ENCODE data around the gene RNU7-1.
"Not testable (repeated sequence)": the region's sequence is repeated elsewhere in the genome, so short reads cannot be mapped to it uniquely, and the experiment has no call there.

The RNU7-1 gene

DNA sequence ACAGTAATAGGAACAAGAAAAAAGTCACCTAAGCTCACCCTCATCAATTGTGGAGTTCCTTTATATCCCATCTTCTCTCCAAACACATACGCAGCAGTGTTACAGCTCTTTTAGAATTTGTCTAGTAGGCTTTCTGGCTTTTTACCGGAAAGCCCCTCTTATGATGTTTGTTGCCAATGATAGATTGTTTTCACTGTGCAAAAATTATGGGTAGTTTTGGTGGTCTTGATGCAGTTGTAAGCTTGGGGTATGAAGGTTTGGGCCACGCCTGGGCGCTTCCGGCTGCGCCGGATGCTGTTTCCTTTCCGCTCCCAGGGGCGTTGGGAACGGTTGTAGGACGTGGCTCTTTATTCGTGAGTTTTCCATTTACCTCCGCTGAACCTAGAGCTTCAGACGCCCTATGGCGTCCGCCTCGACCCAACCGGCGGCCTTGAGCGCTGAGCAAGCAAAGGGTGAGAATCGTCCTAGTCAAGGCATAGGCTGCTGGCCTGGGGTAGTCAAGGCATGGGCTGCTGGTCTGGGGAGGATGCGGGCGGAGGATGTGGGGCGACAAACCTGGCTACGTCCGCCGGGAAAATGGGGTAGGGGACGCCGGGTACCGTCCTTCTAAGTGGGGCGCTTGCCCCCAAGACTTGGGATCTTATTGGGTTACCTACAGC is at the start of gene RNU7-1, which contains the start of gene C12orf57:
RNU7-1 (plus strand) TSS at position 95 of the 659 bp plus-strand sequence.
C12orf57 (plus strand) TSS at position 301 of the 659 bp plus-strand sequence; CDS start at position 401, 100 bp downstream.
- no peak for FAIRE-seq

DNA sequence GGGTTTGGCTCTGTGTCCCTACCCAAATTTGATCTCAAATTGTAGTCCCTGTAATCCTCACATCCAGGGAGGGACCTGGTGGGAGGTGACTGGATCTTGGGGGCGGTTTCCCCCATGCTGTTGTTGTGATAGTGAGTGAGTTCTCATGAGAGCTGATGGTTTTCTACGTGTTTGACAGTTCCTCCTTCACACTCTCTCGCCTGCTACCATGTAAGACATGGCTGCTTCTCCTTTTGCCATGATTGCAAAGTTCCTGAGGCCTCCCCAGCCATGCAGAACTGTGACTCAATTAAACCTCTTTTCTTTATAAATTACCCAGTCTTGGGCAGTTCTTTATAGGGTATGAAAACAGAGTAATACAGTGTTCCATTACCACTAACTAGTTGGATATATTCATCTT is 49.3 kb upstream of the RNU7-1 start:
- no peak for FAIRE-seq

DNA sequence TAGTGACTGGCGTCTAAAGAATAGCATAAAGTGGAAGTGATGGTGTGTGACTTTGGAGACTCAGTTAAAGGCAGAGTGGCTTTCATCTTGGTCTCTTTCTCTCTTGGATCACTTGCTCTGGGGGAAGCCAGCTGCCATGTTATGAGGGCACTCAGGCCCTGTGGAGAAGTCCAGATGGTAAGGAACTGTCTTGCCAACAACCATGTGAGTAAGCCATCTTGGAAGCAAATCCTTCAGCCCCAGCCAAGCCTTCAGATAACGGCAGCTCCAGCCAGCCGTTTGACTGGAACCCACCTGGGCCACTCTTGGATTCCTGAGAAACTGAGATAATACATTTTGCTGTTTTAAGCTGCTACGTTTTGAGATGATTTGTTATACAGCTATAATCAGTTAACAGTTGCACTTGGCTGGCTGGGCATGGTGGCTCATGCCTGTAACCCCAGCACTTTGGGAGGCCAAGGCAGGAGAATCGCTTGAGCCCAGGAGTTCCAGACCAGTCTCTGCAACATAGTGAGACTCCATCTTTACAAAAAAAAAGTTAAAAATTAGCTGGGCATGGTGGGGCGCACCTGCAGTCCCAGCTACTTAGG is 46.7 kb upstream of the RNU7-1 start:
- no peak for FAIRE-seq

DNA sequence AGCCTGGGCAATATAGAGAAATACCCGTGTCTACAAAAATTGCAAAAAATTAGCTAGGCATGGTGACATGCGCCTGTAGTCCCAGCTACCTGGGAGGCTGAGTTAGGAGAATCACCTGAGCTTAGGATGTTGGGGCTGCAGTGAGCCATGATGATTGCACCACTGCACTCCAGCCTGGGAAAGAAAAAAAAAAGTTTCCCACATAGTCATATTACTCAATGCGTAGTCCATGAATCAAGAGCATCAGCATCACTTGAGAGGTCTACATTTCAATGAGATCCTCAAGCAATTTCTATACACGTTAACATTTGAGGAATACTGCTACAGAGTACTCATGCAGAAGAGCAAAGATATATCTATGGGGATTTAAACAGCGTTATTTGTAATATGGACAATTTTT is 44.2 kb upstream of the RNU7-1 start:
- no peak for FAIRE-seq

DNA sequence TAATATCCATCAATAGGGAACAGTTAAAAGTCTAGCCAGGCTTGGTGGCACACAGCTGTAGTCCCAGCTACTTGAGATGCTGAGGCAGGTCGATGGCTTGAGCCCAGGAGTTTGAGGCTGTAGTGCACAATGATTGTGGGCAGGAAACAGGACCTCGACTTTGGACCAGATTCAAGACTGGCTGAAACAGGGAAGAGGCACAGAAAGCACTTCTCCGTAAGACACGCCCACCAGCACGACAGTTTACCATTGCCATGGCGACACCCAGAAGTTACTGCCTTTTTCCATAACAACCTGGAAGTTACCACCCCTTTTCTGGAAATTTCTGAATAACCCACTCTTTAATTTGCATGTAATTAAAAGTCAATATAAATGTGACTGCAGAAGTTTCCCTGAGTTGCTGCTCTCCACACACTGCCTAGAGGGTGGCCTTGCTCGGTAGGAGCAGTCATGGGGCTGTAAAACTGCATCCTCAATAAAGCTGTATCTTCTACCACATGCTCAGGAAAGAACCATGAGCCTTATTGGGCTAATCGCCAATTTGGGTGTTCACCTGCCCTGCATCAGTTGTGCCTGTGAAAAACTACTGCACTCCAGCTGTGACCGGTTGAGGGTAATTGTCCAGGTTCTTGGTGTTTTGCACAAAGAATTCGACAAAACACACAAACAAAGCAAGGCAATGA is 43.6 kb upstream of the RNU7-1 start:
- FAIRE-seq: no peak

DNA sequence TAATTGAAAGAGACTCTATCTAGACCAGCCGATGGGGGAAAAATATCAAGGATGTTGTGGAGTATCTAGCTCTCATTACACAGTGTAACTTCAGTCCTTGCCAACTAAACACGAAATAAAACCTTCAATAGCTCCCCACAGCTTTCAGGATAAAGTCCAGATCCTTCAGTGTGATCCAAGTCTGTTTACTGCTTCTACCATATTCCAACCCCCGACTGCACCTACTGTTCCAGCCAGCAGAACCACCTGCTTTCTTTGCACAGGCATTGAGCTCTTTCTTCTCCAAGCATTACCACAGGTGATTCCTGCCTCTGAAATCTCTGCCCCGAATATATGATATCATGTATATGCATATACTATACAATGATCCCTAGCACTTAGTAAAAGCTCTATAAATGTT is 41.2 kb upstream of the RNU7-1 start:
- no peak for FAIRE-seq

DNA sequence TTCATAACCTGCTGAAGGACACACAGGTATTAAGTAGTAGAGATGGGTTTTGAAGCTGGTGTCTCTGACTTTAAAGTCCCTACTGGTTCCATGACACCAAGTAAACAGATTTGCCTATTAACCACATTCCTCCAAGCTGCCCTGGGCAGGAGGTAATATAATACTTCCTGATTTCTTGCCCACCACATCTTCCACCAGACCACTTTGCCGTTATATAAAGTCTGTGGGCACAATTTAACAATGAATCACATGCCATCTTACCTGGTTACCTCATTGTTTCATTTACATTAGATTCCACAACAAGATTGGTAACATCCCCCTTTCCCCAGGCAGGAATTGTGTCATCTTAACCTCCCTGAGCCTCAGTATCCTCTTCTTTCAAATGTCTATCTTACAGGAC is 39.9 kb upstream of the RNU7-1 start:
- no peak for FAIRE-seq

DNA sequence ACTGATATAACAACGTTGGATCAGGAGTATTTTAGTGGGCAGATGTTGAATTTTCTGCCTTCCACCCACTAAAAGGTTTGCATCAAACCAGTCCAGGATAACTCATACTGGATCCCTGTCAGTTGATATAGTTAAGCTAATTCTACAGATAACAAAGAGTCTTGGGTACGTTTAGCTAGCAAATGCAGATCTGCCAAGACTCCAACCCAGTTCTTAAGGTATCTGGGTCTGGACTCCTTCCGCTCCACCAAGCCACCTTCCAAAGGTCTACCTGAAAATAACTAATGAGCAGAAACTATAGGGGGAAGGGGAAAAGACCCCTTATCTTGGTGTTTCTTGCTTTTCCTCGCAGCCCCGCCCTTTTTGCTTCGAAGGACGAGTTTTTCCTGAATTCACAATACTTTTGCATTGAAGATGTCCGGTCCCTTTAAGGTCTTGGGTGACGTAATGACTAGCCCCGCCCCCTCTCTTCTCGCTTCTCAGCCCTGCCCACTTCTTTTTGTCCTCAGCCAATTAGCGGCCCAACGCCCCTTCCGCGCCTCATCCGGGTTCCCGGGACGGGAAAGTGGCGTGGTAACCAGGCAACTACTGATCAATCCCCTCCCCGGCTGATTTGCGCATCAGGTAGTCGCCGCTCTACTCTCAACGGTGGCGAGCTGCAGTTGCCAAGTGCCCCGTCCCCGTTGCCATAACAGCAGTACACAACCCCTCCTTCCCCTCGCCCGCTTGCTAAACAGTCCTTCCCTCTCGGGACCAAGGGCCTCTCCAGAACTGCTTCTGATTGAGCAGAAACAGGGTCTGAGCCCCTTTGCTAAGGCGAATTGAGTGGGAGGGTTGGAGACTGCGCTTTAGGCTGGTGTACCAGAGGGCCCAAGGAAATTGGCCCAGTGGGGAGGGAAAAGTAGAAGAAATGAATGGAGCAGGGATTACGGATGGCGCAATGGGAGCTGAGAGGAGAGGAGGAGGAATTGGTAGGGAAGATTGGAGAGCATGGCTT is 39.0 kb upstream of the RNU7-1 start, which contains the start of gene LRRC23:
LRRC23 (plus strand) TSS at position 543 of the 997 bp plus-strand sequence. CDS start 812 bp downstream, outside the sequence.
- peak; percentile 97 for FAIRE-seq

DNA sequence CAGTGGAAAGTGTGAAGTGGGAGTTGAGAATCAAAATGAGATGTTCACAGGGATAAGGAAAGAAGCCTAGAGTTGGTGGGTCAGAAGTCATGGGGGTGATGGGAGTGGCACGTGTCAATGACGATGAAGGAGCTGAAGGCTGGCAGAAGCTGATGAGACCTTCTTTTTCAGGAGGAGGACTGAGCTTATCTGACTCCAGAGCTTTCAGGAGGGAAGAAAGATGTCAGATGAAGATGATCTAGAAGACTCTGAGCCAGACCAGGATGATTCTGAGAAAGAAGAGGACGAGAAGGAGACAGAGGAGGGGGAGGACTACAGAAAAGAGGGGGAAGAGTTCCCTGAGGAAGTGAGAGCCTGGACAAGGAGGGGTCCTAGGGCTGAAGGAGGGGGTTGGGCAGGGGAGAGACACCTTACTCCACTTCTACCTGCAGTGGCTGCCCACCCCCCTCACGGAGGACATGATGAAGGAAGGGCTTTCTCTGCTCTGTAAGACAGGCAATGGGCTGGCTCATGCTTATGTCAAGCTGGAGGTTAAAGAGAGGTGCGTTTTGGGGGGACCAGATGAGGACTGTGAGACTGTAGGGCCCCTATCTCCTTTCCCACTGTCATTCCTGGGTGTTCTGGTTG is 38.1 kb upstream of the RNU7-1 start:
- no peak for FAIRE-seq

DNA sequence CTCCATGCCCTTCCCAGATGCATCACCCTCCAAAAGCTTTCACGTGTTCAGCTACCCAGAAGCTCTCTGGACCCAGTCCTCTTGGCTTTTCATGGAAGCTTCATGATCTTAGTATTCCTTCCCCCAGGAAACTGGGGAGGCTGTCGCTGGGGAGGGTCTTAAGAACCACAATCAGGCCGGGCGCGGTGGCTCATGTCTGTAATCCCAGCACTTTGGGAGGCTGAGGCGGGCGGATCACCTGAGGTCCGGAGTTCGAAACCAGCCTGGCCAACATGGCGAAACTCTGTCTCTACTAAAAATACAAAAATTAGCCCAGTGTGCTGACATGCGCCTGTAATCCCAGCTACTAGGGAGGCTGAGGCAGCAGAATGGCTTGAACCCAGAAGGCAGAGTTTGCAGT is 35.5 kb upstream of the RNU7-1 start:
- FAIRE-seq: not testable (repeated sequence)

DNA sequence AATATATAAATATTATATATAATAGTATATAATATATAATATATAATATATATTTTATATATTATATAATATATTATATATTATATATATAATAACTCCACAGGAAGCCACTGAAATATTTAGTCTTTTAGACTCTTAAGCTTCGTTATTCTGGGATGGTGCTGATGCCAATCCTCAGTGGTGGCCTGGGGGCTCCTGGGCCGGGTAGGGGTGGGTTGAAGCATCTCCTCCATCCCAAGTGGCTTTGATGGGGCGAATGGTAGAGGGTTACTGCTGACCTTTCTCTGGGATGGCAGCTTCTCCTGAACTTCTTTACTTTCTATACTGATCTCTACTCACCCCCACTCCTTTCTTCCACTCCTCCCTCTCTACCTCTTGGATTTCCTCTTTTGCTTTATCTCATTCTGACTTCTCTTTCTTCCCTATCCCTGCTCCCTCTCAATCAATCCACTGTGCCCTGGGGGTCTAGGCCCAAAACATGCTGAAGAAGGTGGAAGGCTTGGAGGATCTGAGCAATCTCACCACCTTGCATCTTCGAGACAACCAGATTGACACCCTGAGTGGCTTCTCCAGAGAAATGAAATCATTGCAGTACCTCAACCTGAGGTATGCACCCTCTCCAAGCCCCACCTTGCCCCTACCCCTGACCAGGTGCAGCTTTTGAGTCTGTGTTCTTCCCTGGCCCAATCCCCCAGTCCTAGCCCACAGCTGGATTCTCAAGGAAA is 34.0 kb upstream of the RNU7-1 start:
- FAIRE-seq: no peak

DNA sequence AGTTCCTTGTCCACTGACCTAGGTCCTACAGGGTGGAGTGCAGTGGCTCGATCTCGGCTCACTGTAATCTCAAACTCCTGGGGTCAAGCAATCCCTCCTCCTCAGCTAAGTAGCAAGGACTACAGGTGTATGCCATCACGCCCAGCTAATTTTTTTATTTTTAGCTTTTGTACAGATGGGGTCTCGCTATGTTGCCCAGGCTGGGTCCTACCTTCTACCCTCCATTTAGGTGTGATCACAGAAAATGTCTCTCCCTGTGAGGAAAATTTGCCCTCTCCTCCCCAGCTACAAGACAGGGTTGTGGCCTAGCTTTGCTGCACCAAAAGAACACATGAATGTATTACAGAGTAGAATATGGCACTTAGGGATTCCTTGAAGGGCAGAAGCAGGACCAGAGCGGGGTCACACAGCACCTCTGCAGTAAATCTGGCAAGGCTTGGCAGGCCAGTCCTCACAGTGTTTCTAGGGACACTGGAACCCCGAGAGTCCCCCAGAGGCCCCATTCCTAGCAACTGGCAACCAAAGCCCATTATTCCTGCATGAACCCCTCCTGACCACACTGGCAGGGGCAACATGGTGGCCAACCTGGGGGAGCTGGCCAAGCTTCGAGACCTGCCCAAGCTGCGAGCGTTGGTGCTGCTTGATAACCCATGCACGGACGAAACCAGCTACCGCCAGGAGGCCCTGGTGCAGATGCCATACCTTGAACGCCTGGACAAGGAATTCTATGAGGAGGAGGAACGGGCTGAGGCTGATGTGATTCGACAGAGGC is 31.3 kb upstream of the RNU7-1 start:
- no peak for FAIRE-seq

DNA sequence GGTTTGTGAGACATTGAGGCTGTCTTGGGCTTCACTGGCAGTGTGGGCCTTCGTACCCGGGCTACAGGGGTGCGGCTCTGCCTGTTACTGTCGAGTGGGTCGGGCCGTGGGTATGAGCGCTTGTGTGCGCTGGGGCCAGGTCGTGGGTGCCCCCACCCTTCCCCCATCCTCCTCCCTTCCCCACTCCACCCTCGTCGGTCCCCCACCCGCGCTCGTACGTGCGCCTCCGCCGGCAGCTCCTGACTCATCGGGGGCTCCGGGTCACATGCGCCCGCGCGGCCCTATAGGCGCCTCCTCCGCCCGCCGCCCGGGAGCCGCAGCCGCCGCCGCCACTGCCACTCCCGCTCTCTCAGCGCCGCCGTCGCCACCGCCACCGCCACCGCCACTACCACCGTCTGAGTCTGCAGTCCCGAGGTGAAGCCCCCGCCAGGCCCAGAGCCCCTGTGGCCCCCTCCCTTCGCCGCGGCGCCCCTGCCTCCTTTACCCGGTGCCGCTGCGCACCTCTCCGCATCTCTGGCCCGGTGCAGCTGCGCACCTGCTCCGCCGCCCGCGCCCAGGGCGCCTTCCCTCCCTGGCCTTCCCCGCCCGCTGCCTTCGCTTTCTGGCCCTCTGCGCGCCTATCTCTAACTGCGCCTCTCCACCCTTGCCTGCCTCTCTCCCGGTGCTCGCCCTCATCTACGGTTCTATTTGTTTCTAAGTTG is 29.2 kb upstream of the RNU7-1 start, which contains the start of gene ENO2:
ENO2 (plus strand) TSS at position 335 of the 701 bp plus-strand sequence. CDS start 1,253 bp downstream, outside the sequence.
- FAIRE-seq: no peak

DNA sequence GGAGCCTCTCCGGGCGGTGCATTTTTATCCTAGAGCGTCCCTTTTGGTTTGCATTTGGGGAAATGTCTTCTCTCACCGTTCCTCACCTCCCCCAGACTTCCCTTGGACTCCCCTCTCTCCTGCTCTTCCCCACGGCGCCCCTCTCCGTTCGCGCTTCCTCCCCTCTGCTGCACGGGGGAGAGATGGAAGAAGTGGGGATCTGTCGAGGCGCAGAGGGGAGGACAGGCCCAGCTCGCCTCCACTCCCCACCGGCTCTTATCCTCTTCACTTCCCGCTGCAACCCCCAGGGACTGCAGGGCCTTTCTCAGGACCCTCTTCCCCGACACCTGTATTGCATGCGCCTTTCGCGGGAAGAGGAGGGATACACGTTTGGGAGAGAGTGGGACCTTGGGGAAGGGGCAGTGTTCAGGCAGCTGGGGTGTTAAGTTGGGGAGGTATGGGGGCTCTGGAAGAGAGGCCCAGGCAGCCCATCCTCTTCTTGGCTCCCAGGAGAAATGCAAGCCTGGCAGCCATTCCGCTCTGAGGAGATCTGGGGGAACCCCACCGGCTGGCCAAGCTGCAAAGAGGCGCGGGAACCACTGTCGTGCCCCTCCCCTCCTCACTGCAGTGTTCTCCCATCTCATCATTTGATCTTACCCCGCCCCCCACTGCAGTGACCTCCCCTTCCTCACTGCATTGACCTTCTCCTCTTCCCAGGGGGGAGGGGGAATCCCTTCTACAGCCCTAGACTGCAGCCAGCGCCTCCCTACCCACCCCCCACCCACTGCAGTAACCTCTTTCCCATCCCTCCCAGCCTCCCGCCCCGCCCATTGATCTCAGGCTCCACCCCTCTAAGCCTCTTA is 28.4 kb upstream of the RNU7-1 start:
- FAIRE-seq: no peak

DNA sequence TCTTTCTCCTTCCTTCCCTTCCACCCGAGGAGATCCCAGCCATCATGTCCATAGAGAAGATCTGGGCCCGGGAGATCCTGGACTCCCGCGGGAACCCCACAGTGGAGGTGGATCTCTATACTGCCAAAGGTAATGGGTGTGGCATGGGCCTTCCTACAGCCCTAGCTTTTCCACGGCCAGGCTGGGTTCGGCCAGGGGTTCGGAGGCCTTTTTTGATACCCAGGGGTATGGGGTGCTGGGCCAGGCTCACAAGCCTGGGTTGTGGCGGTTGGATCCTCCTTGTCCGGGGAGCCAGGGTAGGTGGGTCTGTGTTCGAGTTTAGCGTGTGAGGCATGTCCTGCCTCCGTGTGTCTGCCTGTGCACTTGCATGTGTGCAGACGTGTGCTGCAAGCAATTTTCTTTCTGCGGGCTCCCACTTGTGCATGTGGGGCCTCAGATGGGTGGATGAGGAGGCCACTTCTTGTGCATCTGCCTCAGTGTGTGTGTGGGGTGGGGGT is 27.8 kb upstream of the RNU7-1 start:
- no peak for FAIRE-seq

DNA sequence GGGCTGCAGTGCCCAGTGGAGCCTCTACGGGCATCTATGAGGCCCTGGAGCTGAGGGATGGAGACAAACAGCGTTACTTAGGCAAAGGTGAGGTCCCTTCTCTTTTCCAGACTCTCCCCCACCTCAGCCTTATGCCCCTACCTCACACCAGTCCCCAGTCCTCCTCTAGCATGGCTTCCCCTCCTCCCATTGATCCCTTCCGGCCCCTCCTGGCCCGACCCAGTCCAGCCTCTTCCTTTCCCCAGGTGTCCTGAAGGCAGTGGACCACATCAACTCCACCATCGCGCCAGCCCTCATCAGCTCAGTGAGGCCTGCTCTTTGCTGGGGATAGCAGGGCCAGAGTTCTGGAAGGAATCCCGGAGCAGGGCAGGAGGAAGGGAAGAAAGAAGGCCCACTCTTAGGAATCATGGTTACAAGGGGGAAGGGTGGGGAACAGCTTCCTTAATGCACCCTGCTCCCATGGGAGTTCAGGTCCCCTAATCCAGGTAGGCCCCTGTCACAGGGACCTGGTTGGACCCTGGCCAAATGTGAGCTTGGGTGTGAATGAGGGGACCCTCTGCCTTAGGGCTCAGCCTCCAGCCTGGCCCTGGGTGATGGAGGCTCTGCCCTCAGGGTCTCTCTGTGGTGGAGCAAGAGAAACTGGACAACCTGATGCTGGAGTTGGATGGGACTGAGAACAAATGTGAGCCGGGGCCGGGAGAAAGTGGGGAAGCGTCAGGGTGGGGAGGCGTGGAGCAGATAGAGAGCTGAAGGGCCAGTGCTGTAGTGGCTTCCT is 27.0 kb upstream of the RNU7-1 start:
- no peak for FAIRE-seq

DNA sequence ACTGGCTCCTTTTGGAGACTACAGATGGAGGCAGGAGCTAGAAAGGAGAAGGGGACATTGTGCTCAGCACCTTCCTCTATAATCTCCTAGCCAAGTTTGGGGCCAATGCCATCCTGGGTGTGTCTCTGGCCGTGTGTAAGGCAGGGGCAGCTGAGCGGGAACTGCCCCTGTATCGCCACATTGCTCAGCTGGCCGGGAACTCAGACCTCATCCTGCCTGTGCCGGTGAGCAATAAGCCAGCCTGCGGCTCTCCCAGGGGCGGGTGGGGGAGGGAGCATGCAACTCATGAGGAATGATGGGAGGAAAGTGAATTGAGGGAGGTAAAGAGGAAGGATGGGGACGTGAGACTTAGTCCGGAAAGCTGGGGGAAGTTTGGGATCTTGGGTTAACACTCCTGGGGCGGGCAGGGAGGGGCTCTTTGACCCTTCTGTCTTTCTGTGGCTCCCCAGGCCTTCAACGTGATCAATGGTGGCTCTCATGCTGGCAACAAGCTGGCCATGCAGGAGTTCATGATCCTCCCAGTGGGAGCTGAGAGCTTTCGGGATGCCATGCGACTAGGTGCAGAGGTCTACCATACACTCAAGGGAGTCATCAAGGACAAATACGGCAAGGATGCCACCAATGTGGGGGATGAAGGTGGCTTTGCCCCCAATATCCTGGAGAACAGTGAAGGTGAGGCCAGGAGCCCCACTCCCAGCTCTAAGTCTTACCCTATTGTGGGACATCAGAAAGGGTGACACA is 26.0 kb upstream of the RNU7-1 start:
- no peak for FAIRE-seq

Data from G401.6 (cell line).